ENCODE results near the gene FRMD4A. TPM values are rescaled to one million over a fixed set of nuclear protein-coding genes. Genes with fewer than 3 reads are reported as not detected.

FRMD4A gene
- total RNA-seq, 1 experiment from 2014 or later = 0.23 TPM

- intact Hi-C loops (cut with micrococcal nuclease) = no loop called here
- H3K9me3 Mint-ChIP-seq (ENCODE audit: unreplicated experiment) = no peaks in the 10 kb centered on the region
- ChIA-PET POLR2A (interaction anchor here (0.6 kb wide), 1 partner anchor 651 kb away, joined by 3 read pairs; no protein-coding TSS in a partner anchor), CTCF (interaction anchor here (0.6 kb wide), 3 partner anchors 186 to 1018 kb away, joined by 3 read pairs; no protein-coding TSS in a partner anchor)
- H3K27ac Mint-ChIP-seq (ENCODE audit: low read depth, unreplicated experiment) = no peak overlapping the region
- H3K27me3 Mint-ChIP-seq (ENCODE audit: insufficient read depth, unreplicated experiment) = no peaks in the 10 kb centered on the region
- H3K4me3 Mint-ChIP-seq (ENCODE audit: unreplicated experiment) = no peak overlapping the region
- BruUV-seq (replicated peaks) = no TSS peak
- no peaks in the 10 kb centered on the region for H3K36me3 Mint-ChIP-seq (ENCODE audit: insufficient read depth, unreplicated experiment)
- TF ChIP-seq CTCF (IDR thresholded peaks at IDR 0.05; ENCODE audit: unreplicated experiment) = no peak
- DNase-seq (ENCODE audit: unreplicated experiment) = no peak
- H3K4me1 Mint-ChIP-seq (ENCODE audit: insufficient read depth, unreplicated experiment) = no peaks in the 10 kb centered on the region
Measured at GRCh38 chr10:13810568-13810967, 520.2 kb downstream of the FRMD4A start.

GRCh38 chr10:13809427-13809826 lies 521.3 kb downstream of the FRMD4A start:
- no peak for DNase-seq (ENCODE audit: unreplicated experiment)
- H3K4me1 Mint-ChIP-seq (ENCODE audit: insufficient read depth, unreplicated experiment) = no peaks in the 10 kb centered on the region
- BruUV-seq (replicated peaks) = no TSS peak
- TF ChIP-seq CTCF (IDR thresholded peaks at IDR 0.05; ENCODE audit: unreplicated experiment) = no peak
- intact Hi-C loops (cut with micrococcal nuclease) = no loop called here
- no peak overlapping the region for H3K27ac Mint-ChIP-seq (ENCODE audit: low read depth, unreplicated experiment)
- no peaks in the 10 kb centered on the region for H3K9me3 Mint-ChIP-seq (ENCODE audit: unreplicated experiment)
- no peaks in the 10 kb centered on the region for H3K36me3 Mint-ChIP-seq (ENCODE audit: insufficient read depth, unreplicated experiment)
- ChIA-PET CTCF (interaction anchor here (0.5 kb wide), 1 partner anchor 24 kb away, joined by 3 read pairs; no protein-coding TSS in a partner anchor), POLR2A (no interaction called here)
- no peak overlapping the region for H3K4me3 Mint-ChIP-seq (ENCODE audit: unreplicated experiment)
- no peaks in the 10 kb centered on the region for H3K27me3 Mint-ChIP-seq (ENCODE audit: insufficient read depth, unreplicated experiment)

DNA sequence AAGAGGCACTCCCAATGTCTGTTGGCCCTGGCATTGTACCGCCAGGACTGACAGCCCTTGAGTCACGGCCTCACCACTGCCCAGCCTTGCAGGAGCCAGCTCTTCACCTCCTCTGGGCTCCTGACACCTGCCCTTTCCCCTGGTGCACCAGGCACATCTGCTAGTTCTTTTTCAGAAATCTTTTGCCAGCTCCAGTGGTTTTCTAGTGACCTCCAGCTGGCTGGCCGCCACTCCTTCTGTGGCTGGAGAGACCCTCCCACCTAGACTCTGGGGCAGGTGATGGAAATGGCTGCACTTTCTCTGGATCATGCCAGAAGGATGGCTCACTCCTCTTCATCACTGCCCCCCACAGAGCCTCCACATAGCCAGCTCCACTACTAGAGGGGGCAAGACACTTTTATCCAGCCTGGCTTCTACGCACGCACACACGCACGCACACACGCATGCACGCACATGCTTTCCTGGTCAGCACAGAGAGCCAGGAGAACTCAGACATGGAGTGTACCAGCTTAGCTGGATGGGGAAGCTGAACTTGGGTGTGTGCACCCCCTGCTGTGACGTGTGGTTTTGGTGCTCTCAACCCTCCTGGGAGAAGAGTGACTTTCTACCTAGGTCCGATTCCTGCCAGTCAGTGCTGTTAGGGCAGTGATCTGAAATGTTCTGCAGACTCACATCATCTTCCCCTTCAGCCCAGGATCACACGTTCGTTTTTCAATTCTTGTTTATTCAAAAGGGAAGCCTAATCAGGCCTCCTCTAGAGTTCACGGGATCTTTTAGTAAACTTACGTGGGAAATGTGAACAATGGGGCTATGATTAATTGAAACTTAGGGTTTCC lies 522.0 kb downstream of the FRMD4A start:
- intact Hi-C loops (cut with micrococcal nuclease) = no loop called here
- DNase-seq (ENCODE audit: unreplicated experiment) = no peak
- Mint-ChIP-seq H3K9me3 (ENCODE audit: unreplicated experiment) (no peaks in the 10 kb centered on the region), H3K4me3 (ENCODE audit: unreplicated experiment) (no peak overlapping the region), H3K27me3 (ENCODE audit: insufficient read depth, unreplicated experiment) (no peaks in the 10 kb centered on the region), H3K36me3 (ENCODE audit: insufficient read depth, unreplicated experiment) (no peaks in the 10 kb centered on the region), H3K4me1 (ENCODE audit: insufficient read depth, unreplicated experiment) (no peaks in the 10 kb centered on the region), H3K27ac (ENCODE audit: low read depth, unreplicated experiment) (no peak overlapping the region)
- TF ChIP-seq CTCF (IDR thresholded peaks at IDR 0.05; ENCODE audit: unreplicated experiment) = no peak
- no TSS peak for BruUV-seq (replicated peaks)
- ChIA-PET CTCF (no interaction called here), POLR2A (no interaction called here)

GRCh38 chr10:13806419-13806818 lies 524.3 kb downstream of the FRMD4A start:
- Mint-ChIP-seq H3K4me3 (ENCODE audit: unreplicated experiment) (no peak overlapping the region), H3K36me3 (ENCODE audit: insufficient read depth, unreplicated experiment) (no peaks in the 10 kb centered on the region), H3K27me3 (ENCODE audit: insufficient read depth, unreplicated experiment) (no peaks in the 10 kb centered on the region), H3K27ac (ENCODE audit: low read depth, unreplicated experiment) (no peak overlapping the region), H3K9me3 (ENCODE audit: unreplicated experiment) (no peaks in the 10 kb centered on the region), H3K4me1 (ENCODE audit: insufficient read depth, unreplicated experiment) (no peaks in the 10 kb centered on the region)
- DNase-seq (ENCODE audit: unreplicated experiment) = no peak
- intact Hi-C loops (cut with micrococcal nuclease) = no loop called here
- POLR2A ChIA-PET = interaction anchor here (0.6 kb wide), 1 partner anchor 218 kb away, joined by 3 read pairs; no protein-coding TSS in a partner anchor
- no TSS peak for BruUV-seq (replicated peaks)
- CTCF ChIA-PET = interaction anchor here (0.7 to 0.9 kb wide), 2 partner anchors 25 to 117 kb away, joined by 3 read pairs; no protein-coding TSS in a partner anchor
- TF ChIP-seq CTCF (IDR thresholded peaks at IDR 0.05; ENCODE audit: unreplicated experiment) = no peak

Data from MCF 10A (cell line).